GM19023 (cell line): ENCODE data around the gene ZNF148.

Experiments used
- ATAC-seq: cut with Tn5 transposase; IDR thresholded peaks from one replicate; pipeline ENCODE4 v1.9.1; 2021; ENCODE audit warnings: mild to moderate bottlenecking, moderate library complexity; ENCODE audit not compliant: unreplicated experiment

The ZNF148 gene

DNA sequence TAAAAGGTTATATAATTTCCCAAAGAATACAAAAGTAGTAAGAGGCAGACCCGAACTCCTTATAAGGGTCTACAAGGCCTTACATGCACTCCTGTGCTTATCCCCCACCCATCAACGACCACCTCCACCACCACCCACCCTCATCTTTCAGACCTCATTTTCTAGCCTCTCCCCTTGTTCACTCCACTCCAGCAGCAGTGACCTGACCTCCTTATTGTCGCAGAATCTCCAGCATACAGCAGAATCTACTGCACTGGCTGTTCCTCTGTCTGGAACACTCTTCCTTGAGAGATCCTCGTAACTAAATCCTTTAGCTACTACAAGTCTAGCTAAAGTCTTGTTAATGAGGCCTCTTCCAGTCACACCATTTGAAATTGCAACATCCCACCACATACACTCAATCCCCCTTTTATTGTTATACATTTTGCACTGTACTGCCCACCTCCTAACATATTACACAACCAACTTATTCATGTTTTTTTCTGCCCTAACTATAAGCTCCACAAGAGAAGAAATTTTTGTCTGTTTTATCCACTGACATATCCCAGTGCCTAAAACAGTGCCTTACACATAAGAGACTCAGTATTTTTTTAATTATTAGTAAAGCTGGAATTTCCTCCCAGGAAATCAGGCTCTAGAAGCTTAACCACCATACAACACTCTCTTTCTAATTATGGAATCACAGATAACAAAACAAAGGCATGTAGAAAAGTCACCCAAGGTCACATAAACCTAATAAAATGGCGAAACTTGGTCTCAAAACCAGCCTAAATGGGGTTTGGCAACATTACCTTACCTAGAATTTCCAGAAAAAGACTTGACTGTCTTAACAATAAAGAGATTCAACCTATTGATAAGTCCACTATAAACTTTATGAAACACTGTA is 40.2 kb downstream of the ZNF148 start:
- ATAC-seq: no peak

DNA sequence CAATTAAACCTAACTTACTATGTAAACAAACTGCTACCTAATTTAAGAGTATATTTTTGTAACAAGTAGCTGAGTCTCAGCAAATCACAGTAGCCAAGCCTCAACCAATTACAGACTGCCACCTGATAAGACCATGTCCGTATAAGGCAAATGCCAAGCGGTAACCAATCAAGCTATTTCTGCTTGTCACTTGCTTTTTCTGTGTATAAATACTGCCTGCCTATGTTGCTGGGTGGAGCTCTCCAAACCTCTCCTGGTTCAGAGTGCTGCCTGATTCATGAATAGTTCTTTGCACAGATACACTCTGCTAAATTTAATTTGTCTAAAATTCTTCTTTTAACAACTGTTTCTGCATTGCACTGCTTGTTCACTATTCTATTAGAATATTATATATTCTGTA is 42.6 kb downstream of the ZNF148 start:
- no peak for ATAC-seq

DNA sequence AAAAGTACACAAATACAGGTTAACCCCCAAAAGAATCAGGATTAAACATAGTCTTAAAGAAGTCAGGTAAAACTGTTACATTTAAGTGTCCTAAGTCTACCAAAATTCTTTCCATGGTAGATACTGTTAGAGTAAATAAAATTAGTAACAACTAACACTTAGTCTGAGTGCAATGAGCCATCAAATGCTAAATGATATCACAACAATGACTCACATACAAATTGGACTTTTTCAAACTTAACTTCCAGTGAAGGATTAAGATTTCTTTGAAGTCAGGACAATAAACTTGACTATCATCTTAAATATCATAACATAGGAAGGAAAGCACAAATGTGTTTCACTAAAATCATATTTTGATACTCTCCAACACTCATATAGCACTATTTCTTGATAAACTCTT is 43.9 kb downstream of the ZNF148 start:
- ATAC-seq: no peak

DNA sequence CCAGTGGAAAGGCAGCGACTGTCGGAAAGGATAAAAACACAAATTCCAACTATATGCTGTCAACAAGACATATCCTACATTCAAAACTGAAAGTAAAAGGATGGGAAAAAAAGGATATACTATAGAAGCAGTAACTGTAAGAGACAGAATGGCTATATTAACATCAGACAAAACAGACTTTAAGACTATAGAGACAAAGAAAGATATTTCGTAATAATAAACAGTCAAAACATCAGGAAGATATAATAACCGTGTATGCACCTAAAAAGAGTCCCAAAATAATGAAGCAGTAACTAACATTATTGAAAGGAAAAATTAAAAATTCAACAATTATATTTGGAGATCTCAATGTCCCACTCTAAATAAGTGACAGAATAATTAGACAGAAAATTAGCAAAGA is 48.2 kb downstream of the ZNF148 start:
- ATAC-seq: no peak

DNA sequence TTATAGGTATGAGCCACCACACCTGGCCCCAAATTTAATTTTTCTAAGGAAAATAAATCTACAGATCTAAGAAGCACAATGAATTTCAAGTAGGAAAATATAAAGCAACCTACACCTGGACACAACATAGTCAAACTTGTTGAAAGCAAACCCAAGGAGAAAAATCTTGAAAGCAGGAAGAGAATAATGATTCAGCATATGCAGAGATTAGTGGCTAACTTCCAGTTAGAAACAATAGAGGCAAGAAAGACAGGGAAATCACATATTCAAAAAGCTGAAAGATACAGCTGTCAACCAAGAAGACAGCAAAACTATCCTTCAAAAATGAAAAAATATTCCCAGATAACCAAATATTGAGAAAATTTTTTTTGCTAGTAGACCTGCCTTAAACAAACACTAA is 49.4 kb downstream of the ZNF148 start:
- no peak for ATAC-seq

DNA sequence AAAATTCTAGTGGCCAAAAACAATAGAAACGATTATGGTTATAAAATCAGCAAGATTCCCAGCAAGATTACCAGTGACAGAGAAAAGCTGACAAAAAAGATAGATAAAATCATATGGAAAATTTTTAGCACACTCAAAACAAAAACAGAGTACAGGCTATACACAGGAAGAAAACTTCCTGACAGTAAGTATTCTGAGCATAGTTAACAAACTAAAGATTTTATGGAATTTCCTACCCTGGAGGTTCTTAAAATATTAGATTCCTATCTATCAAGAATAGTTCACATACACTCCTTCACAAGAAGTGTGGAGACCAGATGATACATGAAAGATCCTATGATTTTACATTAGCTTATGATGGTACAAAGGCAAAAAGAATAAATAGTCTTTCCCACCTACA is 50.8 kb downstream of the ZNF148 start:
- no peak for ATAC-seq

DNA sequence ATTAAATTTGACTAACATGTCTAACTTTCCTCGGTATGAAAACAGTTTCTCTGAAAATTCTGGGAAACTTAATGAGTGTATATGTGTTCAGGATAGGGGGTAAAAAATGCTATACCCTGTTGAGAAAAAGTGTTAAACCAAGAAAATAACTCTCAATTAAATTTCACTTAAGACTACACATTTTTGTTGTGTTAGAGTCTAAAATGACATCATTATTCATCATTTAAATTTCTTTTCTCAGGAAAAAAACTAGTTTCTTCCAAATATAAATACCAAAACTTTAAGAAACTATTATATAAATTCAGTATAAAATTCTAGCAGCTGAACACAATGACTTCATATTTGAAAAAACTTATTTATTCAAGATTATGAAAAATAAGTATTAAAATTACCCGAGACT is 52.2 kb downstream of the ZNF148 start:
- no peak for ATAC-seq

DNA sequence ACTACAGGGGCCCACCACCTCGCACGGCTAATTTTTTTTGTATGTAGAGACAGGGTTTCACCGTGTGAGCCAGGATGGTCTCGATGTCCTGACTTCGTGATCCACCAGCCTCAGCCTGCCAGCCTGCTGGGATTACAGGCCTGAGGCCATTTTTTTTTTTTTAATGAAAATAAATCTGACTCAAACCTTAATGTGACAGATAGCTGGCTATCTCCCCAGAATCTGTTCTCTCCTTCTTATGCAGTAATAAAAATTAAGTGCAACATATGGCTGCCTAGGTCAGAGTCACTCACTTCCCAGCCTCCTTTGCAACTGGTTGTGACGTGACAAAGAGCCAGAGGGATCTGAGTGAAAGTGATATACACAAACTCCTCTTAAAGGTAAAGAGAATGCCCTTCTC is 53.0 kb downstream of the ZNF148 start:
- ATAC-seq: no peak

DNA sequence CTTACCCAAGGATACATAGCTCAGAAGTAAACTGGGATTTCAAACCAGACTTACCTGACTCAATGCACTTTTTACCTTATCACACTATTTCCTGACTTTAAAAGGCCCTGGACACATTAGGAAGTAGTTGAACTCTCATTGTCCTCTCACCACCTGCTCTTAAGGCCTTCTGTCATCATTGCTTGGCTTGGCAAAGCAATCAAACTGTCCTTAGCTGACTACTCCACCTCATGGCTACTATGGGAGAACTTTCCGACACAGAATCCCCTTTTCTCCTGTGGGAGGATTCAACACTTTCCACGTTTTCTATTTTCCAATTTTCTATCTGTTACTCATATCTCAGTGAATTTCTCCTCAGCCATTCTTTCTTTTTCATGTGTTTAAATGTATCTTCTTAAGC is 55.4 kb downstream of the ZNF148 start:
- ATAC-seq: no peak

DNA sequence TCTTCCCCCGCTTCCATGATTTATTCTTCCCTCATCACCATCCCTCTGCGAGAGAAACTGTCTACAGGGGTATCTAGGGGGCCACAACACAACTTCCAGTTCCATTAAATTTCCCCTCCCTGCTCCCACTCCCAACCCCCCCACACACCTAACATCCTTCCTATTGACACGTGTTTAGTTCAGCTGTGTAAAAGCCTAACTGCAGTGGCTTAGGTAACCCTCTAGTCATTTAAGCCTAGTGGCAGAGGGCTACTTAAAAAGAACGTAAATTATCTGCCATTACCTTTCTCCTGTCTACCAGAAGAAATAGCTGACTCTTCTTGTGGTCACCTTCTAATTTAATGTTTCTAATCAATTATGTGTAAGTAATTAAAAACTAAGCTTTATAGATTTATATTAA is 56.3 kb downstream of the ZNF148 start:
- no peak for ATAC-seq

DNA sequence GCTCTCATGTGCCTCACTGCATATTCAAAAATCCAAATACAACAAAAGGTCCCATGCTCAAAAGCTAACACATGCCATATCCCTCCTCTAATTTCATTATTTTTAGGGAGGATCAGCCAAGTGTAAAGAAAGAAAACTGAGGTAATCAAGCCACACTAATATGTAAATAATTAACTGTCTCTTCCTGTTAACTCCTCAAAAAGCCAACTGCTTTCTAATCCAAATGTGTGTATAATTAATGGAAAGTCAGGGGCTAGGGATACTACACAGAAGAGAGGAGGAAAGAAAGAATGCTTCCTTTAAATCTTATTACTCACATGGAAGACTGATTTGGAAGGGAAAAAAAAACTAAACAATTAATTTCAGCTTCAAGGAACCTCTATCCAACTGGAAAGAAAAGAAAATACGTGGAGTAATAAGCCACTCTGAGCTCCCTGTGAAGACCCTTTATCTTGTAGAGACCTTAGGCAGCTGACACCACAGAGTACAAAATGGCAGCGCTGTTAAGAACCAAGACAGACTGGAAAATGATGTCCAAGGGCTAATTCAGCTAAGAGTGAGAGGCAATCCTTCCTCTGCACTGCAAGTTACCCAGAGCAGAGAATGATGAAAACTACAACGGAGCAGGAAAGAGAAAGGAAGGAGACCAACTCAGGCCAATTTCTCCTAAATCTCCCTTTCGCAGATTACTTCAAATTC is 56.8 kb downstream of the ZNF148 start:
- ATAC-seq: no peak

DNA sequence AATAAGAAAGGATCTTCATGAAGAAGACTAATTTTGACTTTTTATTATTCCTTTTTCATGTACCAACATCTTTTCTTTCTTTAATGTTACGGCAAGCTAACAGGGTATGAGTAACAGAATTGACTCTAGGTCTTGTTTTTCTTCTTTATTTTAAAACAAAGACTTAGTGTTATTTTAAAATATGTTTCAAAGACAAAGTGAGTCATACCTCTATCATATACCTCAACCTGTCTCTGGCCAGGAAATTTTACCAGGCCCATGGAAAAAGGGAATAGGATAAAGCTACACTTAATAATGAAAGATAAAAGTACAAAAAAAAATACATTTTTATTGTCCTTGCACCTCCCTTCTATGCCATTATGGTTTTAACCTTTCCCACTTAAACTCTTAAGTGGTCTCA is 57.4 kb downstream of the ZNF148 start:
- ATAC-seq: no peak

DNA sequence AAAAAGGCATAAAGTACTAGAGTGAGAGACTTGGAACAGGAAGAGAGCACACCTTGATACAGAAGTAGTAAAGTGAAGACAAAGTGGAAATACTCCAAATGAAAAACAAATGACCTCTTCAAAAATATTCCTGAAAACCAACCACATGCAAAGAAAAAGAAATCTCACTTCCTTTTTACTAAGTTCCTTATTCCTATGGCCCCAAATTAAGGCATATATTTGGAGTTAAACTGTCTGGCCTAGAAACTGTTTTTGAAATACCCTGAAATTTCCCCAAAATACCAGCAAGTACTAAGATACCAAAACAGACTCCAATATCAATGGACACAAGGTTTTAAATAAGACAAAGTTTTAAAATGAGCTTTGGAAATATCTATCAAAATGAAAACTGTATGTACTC is 58.2 kb downstream of the ZNF148 start:
- ATAC-seq: no peak

DNA sequence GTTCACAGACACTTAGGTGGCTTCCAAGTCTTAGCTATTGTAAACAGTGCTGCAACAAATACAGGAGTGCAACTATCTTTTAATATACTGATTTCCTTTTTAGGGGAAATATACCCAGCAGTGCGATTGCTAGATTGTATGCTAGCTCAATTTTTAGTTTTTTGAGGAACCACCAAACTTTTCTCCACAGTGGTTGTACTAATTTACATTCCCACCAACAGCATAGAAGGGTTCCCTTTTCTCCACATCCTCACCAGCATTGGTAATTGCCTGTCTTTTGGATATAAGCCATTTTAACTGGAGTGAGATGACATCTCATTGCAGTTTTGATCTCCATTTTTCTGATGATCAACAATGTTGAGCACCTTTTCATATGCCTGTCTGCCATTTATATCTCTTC is 58.9 kb downstream of the ZNF148 start:
- no peak for ATAC-seq

DNA sequence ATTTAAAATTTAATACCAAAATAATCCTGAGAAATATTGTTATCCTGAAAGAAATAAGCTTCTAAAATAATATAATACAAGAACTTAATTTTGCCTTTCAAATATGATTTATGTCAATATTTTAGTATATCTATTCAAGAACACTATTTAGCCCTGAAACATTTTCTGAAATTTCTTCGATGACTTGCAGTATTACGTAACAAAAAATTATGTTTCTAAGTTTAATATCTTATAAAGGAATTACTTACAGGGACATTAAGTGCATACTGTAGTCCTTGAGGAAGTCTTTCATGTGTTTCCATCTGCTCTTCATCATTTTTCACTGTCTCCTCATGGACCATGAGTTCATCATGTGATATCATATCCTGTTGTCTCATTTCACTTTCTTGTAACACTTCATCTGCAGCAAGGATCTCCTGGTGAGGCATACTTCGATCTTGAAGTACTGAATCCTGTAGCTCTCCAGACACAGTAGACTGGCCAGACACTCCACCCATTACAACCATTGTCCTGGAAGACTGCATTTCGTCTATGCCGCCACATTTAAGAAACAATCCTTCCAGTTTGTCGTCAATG is 62.0 kb downstream of the ZNF148 start:
- ATAC-seq: no peak

DNA sequence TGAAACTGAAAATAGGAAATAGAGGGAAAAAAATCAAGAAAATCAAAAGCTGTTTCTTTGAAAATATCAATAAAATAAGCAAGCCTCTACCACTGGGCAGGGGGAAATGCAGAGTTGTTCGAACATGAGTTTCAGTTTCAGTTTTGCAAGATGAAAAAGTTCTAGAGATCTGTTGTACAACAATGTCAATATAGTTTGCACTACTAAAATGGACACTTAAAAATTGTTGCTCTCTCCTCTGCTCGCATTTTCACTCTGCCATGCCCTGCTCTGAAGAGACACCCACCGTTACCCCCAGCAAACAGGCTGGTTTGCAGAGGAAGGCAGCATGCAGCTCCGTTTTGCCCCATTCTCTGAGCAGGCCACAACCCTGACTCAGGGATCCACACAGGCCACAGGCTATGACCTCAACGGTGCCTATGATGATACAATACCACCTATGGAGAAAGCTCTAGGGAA is 64.5 kb downstream of the ZNF148 start:
- no peak for ATAC-seq

DNA sequence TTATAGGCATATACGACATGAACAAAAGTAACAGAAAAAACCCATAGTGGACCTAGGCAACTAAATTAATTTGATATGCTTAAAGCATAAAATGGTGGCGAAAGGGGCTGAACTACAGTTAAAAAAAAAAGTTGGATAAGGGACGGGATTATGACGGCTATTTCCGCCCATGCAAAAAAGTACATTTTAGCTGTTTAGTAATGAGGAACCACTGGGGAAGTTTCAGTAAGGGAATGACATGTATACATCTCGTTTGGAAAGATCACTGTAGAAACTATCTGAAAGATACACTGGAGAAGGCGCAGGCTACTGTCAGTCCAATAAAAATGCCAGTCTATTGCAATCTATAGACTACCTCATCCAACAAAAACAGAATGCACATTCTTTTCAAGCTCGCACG is 65.6 kb downstream of the ZNF148 start:
- ATAC-seq: no peak

DNA sequence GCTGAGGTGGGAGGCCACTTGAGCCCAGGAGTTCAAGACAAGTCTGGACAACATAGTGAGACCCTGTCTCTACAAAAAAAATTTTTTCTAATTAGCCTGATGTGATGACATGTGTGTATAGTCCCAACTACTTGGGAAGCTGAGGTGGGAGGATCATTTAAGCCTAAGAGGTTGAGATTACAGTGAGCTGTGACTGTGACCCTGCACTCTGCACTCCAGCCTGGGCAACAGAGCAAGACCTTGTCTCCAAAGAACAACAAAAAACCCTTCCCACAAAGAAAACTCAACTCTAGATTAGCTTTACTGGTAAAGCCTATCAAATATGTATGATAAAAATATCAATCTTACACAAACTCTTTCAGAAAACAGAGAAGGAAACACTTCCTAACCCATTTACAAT is 68.5 kb downstream of the ZNF148 start:
- no peak for ATAC-seq

DNA sequence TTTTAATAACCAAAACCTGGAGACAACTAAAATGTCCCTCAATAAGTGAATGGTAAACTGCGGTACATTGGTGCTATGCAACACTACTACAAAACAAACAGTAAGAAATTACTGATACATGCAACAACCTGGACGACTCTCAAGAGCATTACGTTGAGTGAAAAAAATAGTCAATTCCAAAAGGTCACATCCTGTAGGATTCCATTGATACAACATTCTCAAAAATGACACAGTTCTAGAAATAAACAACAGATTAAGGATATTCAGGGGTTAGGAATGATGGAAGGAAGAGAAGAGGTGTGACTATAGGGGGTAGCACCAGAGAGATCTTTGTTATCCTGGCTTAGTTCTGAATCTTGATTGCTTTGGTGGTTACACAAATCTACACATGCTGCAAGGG is 72.2 kb downstream of the ZNF148 start:
- no peak for ATAC-seq

DNA sequence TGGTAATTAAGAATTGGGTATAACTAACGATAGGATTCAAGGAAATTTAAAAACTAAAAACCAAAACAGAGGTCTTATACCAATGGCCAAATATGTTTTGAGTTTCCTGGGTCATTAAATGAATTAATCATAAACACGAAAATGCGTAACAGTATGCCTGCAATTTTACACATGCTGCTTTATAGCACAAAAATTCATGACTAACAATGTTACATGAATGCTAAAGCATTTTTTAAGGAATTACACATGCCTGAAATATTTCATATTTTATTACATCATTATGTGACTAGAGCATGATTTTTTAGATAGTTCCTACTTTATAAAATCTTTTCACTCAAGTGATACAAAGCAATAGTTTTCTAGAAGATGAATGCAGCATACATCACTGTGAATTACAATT is 74.7 kb downstream of the ZNF148 start:
- no peak for ATAC-seq

DNA sequence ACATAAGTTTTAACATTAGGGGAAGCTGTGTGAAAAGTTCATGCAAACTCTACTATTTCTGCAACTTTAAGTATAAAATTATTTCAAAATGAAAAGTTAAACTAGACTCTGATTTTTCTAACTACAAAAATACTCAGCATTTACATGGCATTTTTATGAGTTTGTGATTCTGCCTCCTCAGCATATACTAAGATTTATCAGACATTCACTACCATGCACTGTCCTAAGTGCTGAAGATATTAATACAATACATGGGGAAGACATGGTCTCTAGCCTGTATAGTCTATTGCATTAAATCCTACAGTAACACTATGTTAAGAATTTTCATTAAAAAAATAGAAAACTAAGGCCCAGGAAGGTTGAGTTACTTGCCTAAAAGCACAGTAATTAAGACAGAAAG is 80.7 kb downstream of the ZNF148 start:
- ATAC-seq: no peak

DNA sequence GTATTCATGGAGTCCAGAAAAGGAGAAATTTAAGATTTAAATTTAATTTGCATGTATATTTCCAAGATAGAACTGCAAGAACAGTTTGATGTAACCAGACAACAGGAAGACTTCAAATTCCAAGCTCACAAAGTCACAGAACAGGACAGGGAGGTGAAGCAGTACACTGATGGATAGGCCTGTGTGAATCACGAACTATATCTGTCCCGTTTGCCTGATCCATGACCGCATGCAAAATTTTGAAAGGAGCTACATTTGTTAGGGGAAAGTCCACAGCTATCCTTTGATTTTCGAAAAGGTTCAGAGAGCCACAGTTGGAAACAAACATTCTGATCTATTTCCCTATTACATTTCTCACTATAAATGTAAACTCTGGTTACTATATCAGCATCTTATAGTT is 83.1 kb downstream of the ZNF148 start:
- ATAC-seq: no peak
